ENCODE measurements around the gene OLFM3. TPM values are rescaled to one million over a fixed set of nuclear protein-coding genes. Genes with fewer than 3 reads are reported as not detected.

OLFM3 gene
- total RNA-seq, 2 experiments from 2014 or later = not detected

DNA sequence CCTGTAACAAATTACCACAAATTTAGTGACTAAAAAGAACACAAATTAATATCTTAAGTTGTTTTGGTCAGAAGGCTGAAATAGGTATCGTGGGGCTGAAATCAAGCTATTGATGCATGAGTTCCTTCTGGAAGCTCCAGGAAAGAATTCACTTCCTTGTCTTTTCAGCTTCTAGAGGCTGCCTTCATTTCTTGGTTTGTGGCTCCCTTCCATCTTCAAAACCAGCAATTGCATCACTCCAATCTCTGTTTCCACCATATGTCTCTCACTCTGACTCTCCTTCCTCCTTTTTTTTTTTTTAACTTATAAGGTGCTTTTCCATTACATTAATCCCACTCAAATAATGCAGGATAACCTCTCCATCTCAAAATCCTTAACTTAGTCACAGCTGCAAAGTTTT, 78.4 kb downstream of the OLFM3 start:
- TF ChIP-seq, protein P1, sequence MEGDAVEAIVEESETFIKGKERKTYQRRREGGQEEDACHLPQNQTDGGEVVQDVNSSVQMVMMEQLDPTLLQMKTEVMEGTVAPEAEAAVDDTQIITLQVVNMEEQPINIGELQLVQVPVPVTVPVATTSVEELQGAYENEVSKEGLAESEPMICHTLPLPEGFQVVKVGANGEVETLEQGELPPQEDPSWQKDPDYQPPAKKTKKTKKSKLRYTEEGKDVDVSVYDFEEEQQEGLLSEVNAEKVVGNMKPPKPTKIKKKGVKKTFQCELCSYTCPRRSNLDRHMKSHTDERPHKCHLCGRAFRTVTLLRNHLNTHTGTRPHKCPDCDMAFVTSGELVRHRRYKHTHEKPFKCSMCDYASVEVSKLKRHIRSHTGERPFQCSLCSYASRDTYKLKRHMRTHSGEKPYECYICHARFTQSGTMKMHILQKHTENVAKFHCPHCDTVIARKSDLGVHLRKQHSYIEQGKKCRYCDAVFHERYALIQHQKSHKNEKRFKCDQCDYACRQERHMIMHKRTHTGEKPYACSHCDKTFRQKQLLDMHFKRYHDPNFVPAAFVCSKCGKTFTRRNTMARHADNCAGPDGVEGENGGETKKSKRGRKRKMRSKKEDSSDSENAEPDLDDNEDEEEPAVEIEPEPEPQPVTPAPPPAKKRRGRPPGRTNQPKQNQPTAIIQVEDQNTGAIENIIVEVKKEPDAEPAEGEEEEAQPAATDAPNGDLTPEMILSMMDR (IDR thresholded peaks at IDR 0.05) = no peak
- Mint-ChIP-seq H3K9me3 (no peaks in the 10 kb centered on the region), H3K27ac (no peak overlapping the region), H3K4me1 (ENCODE audit: low read depth) (no peaks in the 10 kb centered on the region), H3K4me3 (no peak overlapping the region), H3K36me3 (ENCODE audit: low read depth) (no peaks in the 10 kb centered on the region), H3K27me3 (no peaks in the 10 kb centered on the region)
- no peak for ATAC-seq
- no peak for DNase-seq
- CTCF ChIA-PET = no interaction called here
- intact Hi-C loops (cut with micrococcal nuclease) = no loop called here
- POLR2A ChIA-PET = no interaction called here

DNA sequence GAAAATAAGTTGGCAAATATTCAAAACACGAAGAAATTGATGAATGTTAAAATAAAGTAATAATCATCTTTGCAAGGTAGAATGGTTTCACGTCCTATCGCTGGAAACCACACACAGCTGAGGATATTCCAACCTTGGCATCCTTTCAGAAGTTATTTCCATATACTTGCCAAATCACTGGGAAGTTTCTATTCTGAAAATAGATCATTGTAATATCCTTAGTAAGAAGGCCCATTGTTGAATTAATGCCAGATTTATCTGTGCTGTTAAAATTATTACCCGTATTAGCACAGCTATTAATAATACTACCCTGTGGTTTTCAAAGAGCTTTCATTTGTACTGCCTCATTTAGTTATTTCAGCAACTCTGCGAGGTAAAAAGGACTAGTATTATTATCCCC, 81.1 kb downstream of the OLFM3 start:
- Mint-ChIP-seq H3K36me3 (ENCODE audit: low read depth) (no peaks in the 10 kb centered on the region), H3K27me3 (no peaks in the 10 kb centered on the region), H3K9me3 (no peaks in the 10 kb centered on the region), H3K27ac (no peak overlapping the region), H3K4me1 (ENCODE audit: low read depth) (no peaks in the 10 kb centered on the region), H3K4me3 (no peak overlapping the region)
- CTCF ChIA-PET = interaction anchor here (1.2 kb wide), 1 partner anchor 9 kb away, joined by 4 read pairs; no protein-coding TSS in a partner anchor
- DNase-seq (no peak), ATAC-seq (no peak)
- TF ChIP-seq, protein P1 (IDR thresholded peaks at IDR 0.05) = no peak
- intact Hi-C loops (cut with micrococcal nuclease) = no loop called here
- POLR2A ChIA-PET = no interaction called here

DNA sequence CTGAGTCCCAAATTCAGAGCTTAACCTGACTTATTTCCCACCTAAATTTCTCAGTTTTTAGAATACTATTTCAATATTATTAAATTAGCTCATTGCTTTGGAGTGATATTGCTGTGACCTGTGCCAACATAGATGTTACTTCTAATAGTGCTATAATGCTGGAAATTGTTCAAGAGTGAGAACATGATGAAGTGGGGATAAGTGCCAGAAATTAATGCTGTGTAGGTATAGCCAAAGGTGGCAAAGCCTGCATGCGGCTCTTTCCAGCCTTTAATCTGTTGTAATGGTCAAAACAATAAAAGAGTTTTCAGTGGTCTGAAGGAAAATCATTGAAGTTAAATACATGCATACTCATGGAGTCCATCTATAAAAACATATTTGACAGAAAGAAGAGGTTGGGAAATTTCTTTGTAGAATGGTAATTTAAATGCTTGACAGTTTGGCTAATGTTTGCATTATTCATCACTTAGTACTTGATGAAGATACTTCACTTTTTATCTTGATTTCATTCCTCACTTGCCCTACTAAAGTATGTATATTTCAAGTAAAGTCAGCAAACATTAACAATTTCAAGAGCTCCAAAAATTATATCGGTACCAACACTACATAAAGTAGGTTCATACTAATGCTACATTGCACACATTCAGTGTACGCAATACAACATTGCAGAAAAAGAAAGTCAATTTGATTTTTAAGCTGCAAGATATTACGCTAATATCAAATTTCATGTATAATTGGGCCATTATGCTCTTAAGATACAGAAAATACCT, 82.1 kb downstream of the OLFM3 start:
- intact Hi-C loops (cut with micrococcal nuclease) = no loop called here
- Mint-ChIP-seq H3K4me1 (ENCODE audit: low read depth) (no peaks in the 10 kb centered on the region), H3K27ac (no peak overlapping the region), H3K36me3 (ENCODE audit: low read depth) (no peaks in the 10 kb centered on the region), H3K4me3 (no peak overlapping the region), H3K9me3 (no peaks in the 10 kb centered on the region), H3K27me3 (no peaks in the 10 kb centered on the region)
- DNase-seq (no peak), ATAC-seq (no peak)
- ChIA-PET POLR2A (no interaction called here), CTCF (interaction anchor here (1.2 kb wide), 1 partner anchor 8 kb away, joined by 4 read pairs; no protein-coding TSS in a partner anchor)
- TF ChIP-seq, protein P1 (IDR thresholded peaks at IDR 0.05) = no peak

DNA sequence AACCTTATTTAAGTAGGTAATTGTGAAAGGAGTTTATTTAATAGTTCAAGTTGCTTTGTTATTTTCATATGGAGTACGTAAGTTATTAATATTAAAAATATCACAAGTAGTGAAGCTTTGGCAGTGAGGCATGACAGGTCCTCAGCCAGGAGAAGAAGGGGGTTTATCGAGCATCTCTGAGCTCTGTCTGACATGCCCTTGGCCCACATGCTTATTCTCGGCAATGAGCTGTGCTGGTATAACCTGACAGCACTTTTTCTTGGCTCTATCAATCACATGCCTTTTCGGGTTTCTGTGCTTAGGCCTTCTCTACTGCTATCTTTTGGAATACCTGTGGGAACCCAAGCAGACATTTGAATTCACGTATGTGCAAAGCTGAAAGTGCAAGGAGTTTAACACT, 84.8 kb downstream of the OLFM3 start:
- ATAC-seq = no peak
- intact Hi-C loops (cut with micrococcal nuclease) = no loop called here
- no peak for DNase-seq
- H3K27ac Mint-ChIP-seq = no peak overlapping the region
- H3K36me3 Mint-ChIP-seq (ENCODE audit: low read depth) = no peaks in the 10 kb centered on the region
- TF ChIP-seq, protein P1 (IDR thresholded peaks at IDR 0.05) = no peak
- H3K9me3 Mint-ChIP-seq = no peaks in the 10 kb centered on the region
- POLR2A ChIA-PET = no interaction called here
- H3K4me1 Mint-ChIP-seq (ENCODE audit: low read depth) = no peaks in the 10 kb centered on the region
- no peaks in the 10 kb centered on the region for H3K27me3 Mint-ChIP-seq
- CTCF ChIA-PET = interaction anchor here (0.7 kb wide), 1 partner anchor 9 kb away, joined by 3 read pairs; no protein-coding TSS in a partner anchor
- H3K4me3 Mint-ChIP-seq = no peak overlapping the region

DNA sequence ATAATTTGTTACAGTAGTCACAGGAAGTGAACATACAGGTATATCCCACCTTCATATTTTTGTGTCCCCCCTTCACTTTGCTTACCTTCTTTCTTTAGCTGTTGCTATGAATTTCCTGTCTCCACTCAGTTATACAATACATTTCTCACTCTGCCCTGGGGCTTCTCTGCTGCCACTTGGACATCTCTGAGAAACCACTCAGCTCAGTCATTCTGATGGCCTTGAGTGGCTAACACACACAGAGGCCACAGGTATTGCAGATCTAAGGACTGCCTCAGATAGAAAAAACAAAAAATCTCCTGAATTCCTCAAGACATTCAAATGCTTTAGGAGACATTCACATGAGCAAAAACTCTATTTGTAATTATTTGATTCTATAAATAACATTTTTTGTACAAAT, 87.7 kb downstream of the OLFM3 start:
- H3K27me3 Mint-ChIP-seq = no peaks in the 10 kb centered on the region
- CTCF ChIA-PET = no interaction called here
- intact Hi-C loops (cut with micrococcal nuclease) = no loop called here
- no peak overlapping the region for H3K27ac Mint-ChIP-seq
- POLR2A ChIA-PET = no interaction called here
- H3K4me3 Mint-ChIP-seq = no peak overlapping the region
- ATAC-seq = no peak
- no peaks in the 10 kb centered on the region for H3K9me3 Mint-ChIP-seq
- DNase-seq = no peak
- TF ChIP-seq, protein P1 (IDR thresholded peaks at IDR 0.05) = no peak
- no peaks in the 10 kb centered on the region for H3K36me3 Mint-ChIP-seq (ENCODE audit: low read depth)
- H3K4me1 Mint-ChIP-seq (ENCODE audit: low read depth) = no peaks in the 10 kb centered on the region

Measured in activated CD8-positive, alpha-beta T cell treated with anti-CD3 and anti-CD28 coated beads for 36 hours (primary cell).